T-helper 1 cell treated with Interleukin-12 subunit alpha and Interleukin-12 subunit beta and Interleukin-4 antibody, amounts not matched to agents 30 ng/mL and 1 ng/mL, for 36 hours (primary cell): Measurements from ENCODE around the gene MITF. TPM values are rescaled to one million over a fixed set of nuclear protein-coding genes. Genes with fewer than 3 reads are reported as not detected.

Experiments
- intact Hi-C: fragments of 100-400 bp; cut with micrococcal nuclease; formaldehyde crosslinking; loops from one replicate; pipeline ENCODE4 v1.15.1; 2024
- total RNA-seq: library from RNA; stranded (reverse); gene quantifications from 2 replicates; pipeline ENCODE4 v1.2.3, GENCODE V29; 2022

MITF gene
- total RNA-seq, 1 donor from 2014 or later: not detected

- intact Hi-C loops: no loop called here
Observed at GRCh38 chr3:69725994-69726571, 13.2 kb upstream of the MITF start.

- intact Hi-C loops: no loop called here
Observed at GRCh38 chr3:69729147-69729919, 9.9 kb upstream of the MITF start.

- intact Hi-C loops: no loop called here
Observed at GRCh38 chr3:69731080-69731479, 8.2 kb upstream of the MITF start.

GRCh38 chr3:69735893-69736292 lies 3.4 kb upstream of the MITF start:
- intact Hi-C loops: no loop called here

- intact Hi-C loops: no loop called here
Observed at GRCh38 chr3:69737392-69737791, 1.9 kb upstream of the MITF start.

- intact Hi-C loops: no loop called here
Observed at GRCh38 chr3:69738315-69738714, 949 bp upstream of the MITF start.

- intact Hi-C loops: no loop called here
Observed at GRCh38 chr3:69738859-69739203, 433 bp upstream of the MITF start.

GRCh38 chr3:69740103-69741021 lies 1.1 kb downstream of the MITF start:
- intact Hi-C loops: no loop called here

GRCh38 chr3:69741032-69741767 lies 1.9 kb downstream of the MITF start:
- intact Hi-C loops: no loop called here

- intact Hi-C loops: no loop called here
Observed at GRCh38 chr3:69742391-69742790, 3.1 kb downstream of the MITF start.

- intact Hi-C loops: no loop called here
Observed at GRCh38 chr3:69743975-69744906, 5.0 kb downstream of the MITF start.

GRCh38 chr3:69745505-69745904 lies 6.2 kb downstream of the MITF start:
- intact Hi-C loops: no loop called here

GRCh38 chr3:69746119-69746518 lies 6.9 kb downstream of the MITF start:
- intact Hi-C loops: no loop called here

- intact Hi-C loops: no loop called here
Observed at GRCh38 chr3:69747511-69748258, 8.4 kb downstream of the MITF start.

GRCh38 chr3:69748503-69748902 lies 9.2 kb downstream of the MITF start:
- intact Hi-C loops: no loop called here

GRCh38 chr3:69749461-69749860 lies 10.2 kb downstream of the MITF start:
- intact Hi-C loops: no loop called here

- intact Hi-C loops: no loop called here
Observed at GRCh38 chr3:69750549-69750948, 11.3 kb downstream of the MITF start.

GRCh38 chr3:69751074-69751476 lies 11.8 kb downstream of the MITF start:
- intact Hi-C loops: no loop called here

GRCh38 chr3:69752241-69752640 lies 13.0 kb downstream of the MITF start:
- intact Hi-C loops: no loop called here
